Forelimb muscle (tissue), 1 donor: Measurements from ENCODE around the gene HOMEZ. TPM values are rescaled to one million over a fixed set of nuclear protein-coding genes. Genes with fewer than 3 reads are reported as not detected.

Source experiments
- DNase-seq: peaks from one replicate; pipeline ENCODE4 v3.0.0-alpha.2; 2013; ENCODE audit warnings: low read depth
- polyA plus RNA-seq: library from polyadenylated mRNA; unstranded; fragments of 120-200 nt; gene quantifications from one replicate; pipeline ENCODE4 v1.2.1, GENCODE V29; 2013; ENCODE audit not compliant: insufficient read length

Gene HOMEZ
- polyA plus RNA-seq, 1 donor: 11.1 TPM

DNA sequence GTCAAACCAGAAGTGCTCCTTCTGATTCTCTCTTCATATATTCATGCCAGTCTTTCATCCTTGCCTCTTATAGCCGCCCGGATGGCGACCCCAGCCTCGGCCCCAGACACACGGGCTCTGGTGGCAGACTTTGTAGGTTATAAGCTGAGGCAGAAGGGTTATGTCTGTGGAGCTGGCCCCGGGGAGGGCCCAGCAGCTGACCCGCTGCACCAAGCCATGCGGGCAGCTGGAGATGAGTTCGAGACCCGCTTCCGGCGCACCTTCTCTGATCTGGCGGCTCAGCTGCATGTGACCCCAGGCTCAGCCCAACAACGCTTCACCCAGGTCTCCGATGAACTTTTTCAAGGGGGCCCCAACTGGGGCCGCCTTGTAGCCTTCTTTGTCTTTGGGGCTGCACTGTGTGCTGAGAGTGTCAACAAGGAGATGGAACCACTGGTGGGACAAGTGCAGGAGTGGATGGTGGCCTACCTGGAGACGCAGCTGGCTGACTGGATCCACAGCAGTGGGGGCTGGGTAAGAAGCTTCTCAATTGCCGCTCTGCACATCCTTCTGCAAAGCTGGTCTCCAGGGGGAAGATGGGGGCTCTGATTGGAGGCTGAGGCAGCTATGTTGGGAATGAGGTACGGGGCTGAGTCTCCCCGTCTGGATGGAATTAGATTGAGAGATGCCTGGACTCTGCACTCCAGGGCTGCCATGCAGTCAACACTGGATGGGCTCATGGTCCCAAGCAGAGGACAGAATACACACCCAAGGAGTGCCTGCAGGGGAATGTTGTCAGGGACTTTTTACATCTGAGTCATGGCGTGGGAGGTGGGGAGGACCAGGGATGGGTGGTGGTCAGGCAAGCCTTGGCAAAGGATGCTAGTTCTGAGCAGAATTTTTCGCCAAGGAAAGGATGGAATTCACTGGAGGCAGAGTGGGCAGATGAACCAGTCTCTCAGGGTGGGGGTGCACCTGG is 22.0 kb upstream of the HOMEZ start:
- DNase-seq: no peak

DNA sequence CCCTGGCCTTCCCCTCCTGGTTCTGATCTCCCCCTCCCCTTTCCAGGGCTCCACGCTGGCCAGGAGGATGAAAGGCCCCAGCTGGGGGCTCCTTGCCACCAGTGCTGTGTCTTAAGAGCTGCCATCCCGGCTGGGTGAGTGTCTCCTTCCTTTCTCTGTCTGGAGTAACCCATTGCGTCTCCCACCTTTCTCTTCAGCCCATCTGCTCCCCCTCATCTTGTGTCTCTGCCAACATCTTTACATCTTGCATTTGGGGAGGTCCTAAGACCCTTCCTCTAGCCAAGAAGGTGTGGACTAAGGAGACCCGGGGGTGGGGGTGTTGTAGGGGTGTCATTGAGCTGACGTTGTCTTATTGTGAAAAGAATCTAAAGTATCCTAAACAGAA is 21.2 kb upstream of the HOMEZ start:
- DNase-seq: no peak

DNA sequence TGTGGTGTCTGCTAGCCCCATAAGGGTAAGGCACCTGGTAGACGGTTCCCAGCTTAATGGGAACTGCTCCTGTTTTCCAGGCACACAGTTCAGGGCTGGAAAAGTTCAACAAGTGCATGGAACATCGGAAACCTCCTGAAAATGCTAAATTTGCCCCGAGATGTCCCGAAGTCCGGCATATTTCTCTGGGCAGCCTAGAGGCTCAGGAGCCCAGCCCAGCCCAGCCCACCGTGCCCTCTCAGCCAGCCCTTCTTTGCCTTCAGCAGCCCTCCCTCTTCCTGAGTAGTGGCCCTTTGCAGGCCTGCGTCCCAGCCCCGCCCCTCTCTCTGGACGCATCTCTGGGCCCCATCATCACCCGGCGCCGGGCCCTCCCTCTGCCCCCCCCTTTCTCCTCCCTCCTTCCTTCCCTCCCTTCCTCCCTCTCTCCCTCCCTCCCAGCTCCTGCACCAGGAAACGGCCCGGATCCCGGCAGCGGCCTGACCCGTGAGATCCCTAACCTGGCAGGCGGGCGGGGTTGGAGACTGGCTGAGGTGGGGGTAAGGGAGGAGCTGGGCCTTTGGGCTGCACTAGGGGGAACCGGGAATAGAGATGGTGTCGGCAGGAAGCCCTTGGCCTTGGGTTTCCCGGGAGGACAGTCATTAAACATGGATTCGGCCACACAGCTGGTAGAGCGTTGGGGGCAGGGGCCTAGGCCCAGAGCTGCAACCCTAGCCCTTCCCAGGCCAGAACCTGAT is 20.6 kb upstream of the HOMEZ start, which contains the start of gene BCL2L2:
BCL2L2 (plus strand) TSS at position 422 of the 734 bp plus-strand sequence. CDS start 935 bp downstream, outside the sequence.
- no peak for DNase-seq

DNA sequence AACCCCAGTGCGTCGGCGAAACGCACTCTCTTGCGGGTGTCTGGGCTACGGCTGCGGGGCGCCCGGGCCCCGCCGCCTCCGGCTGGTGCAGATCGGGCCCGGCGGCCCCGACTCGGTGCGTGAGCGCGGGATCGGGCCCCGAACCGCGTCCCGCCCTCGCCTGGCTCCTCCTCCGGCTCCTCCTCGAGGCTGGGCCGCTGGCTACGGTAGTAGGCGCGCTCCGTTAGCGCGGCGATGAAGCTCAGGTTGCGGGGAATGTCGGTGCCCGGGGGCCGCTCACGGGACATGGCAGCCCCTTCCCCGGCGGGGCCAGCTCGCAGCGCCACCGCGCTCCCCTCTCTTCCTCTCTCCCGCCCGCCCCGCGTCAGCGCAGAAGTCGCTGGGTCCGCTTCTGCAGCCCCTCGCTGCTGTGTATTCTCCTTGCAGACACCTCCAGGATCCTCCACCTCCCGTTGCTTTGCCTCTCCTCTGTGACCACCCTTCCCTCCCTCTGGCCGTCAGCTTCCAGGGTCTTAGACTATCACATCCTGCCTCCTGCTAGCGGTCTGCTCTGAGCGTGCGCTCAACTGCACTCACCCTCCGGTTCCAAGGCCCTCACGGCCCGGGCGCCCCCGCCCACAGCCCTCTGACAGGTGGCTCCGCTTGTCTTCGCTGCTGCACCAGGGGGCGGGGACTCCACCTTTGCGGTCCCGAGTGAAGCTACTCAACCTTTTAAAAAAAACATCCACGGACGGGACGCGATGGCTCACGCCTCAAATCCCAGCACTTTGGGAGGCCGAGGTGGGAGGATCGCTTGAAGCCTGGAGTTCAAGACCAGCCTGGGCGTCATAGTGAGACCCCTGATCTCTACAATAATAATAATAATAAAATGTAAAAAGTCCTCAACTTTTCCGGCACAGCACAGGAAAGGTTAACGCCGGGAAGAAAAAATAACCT is 16.6 kb upstream of the HOMEZ start, which contains the start of gene PPP1R3E:
PPP1R3E (minus strand) TSS at position 570 of the 936 bp plus-strand sequence; CDS start at position 287, 283 bp downstream.
- no peak for DNase-seq

DNA sequence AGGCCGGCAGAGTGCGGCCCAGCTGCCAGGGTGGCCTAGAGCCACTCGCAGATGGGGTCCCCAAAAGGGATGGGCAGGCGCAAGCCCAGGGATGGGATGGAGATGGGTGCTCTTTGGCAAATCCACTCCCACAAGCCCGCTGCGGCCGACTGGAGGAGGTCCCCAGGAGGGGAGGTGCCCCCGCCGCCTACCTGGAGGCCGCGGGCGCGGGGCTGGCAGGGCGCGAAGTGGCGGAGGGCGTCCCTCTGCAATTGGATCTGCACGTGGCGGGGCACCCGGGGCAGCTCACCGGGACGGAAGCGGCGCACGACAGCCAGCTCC is 16.0 kb upstream of the HOMEZ start:
- no peak for DNase-seq

DNA sequence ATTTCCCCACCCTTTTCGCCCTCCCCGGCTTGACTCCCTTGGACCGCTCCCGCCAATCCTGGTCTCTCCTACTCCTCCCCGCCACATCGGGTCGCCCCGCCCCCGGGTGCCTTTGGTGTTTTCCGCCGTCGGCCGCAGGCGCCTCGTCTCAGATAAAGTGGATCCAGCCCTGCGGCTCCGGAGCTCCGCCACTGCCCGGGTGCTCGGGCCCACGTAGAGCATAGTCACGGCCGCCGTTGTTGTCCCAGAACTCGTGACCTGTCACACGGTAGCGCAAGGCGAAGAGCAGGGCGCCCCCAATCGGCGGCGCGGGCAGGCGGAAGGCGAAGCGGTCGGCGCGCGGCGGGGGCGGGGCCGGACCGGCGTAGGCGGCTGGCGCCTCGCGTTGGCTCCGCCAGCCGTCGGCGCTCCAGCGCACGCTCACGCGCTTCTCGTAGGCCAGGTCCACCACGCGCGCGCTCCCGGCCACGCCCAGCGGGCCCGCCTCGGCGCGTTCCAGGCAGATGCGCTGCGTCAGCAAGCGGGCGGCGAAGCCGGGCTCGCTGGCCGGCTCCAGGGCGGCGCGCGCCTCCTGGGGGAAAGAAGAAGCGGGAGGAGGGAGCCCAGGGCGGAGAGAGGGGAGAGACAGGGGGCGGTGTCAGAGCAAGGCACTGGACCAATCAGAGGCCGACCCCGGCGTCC is 15.5 kb upstream of the HOMEZ start:
- peak; percentile 96 for DNase-seq

DNA sequence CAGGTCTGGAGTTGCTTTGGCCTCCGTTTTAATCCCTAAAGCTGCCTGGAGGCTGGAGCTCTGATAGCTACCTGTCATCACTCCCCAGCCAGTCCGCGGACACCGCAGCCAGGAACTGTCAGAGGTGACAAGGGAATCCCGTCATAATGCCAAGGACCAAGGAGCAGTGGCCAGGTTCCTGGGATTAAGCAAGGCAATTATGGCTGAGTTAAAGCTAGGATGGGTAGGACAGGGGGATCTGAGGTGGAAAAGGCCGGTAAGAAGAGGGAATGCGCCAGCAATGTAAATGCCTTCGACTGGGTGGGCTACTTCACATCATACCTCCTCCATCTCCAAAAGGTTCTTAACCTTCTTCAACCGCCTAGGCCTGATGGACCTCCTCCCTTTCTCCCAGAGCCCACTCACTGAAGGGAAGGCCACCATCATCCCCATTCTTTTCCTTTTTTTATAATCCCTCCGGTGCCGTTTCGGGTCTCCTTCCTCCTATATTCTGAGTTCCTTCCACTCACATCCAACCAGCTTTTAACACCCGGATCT is 14.8 kb upstream of the HOMEZ start:
- DNase-seq: no peak

DNA sequence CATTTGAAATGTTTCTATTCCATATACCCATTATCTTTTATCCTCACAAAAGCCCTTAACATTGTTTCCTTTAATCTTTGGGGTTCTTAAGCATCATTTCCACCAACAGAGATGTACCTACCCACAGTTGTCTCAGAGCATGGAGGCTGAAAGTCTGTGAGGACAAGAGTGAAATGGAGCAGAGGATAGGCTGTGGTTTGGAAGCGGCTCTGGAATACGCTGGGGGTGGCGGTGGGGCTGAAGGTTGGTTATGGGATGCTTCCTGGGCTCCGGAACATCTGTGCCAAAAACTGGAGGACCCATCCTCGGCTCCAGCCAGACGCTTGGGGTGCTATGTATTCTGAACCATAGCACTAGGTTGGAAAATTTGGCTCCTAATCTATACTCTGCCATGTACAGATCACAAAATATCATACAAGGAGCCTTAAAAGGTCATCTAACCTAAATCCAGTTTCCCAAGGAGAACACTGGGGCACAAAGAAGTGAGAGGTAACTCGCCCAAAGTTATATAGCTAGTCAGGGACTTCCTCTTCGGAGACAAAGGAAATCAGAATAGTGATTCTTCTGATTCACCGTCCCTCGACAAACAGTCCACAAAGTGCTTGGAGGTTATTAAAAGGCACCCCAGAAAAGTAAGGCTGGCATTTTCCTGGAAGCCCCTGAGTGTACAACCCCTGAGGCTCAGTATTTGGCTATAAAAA is 14.2 kb upstream of the HOMEZ start:
- no peak for DNase-seq

DNA sequence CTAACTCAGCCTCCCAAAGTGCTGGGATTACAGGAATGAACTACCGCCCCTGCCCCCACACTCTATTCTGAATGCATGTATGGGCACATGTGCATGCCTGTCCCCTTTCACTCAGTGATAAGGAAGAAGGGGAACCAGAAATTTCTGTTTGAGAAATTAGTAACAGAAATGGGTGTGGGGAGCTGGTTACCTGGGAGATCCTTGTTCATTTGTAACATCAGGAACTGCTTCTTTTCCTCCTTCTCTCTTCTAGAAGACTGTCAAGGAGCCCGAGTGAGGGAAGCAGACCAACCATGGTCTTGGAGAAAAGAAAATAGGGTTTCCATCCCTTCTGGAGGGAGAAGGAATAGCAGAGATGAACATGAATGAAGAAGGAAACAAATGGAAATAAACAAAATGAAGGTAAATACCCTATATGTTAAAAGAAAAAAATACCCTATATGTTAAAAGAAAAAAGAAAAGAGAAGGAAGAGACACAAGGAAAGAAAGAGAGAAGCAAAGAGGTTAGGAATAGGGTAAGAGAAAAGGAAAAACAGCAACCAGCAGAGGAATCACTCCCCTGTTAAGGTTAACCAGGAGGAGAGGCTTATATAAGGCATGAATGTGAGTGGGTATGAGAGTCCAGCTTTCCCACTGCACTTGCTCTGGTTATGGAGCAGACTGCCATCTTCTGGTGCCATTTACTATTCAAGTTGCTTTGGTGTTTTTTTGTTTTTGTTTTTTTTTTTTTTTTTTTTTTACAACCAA is 13.5 kb upstream of the HOMEZ start:
- no peak for DNase-seq

DNA sequence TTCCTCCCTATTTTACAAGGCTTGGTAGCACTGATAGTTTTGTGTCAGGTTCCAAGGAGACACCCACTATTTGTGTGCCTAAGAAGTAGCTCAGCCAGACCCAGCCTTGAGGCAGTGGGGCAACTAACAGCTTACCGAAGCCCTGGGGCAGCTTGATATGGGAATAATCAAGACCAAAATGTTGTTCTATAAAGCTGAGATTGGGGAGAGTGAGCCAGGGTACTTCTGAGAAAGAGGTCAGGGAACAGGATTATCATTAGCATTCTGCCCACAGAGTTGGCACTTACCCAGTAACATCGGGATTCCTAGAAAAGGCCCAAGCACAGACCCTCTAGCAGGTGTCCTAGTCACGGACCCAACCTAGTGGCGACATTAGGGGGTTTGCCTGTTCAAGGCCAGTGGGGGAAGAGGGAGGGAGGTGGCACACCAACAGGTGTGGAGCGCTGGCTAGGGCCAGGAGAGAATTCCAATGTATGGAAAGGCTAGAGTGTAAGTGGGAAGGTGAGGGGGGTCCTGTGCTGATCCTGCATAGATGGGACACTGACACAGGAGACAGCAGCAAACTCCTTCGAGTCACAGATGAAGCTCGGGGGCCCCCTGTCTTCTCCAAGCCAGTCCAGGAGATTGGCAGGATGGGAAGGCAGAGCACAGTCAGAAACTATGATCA is 11.8 kb upstream of the HOMEZ start:
- no peak for DNase-seq

DNA sequence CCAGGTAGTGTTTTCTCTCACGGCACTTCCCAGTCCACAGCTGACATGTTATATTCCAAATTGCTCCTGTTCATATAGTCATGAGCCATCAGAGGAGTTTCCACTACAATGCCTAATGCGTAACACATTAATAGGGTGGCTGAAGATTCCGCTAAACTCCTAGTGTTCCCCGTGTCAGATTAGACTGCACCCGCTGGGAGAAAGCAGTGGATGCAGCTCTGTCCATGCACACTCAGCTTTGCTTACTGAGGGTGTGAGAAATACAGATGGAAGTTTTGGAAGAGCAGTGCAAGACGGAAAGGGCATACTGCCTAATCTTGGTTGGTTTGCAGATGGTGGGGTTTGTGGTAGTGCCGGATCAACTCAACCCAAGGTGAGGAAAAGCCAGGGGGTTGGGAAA is 11.2 kb upstream of the HOMEZ start:
- DNase-seq: no peak

DNA sequence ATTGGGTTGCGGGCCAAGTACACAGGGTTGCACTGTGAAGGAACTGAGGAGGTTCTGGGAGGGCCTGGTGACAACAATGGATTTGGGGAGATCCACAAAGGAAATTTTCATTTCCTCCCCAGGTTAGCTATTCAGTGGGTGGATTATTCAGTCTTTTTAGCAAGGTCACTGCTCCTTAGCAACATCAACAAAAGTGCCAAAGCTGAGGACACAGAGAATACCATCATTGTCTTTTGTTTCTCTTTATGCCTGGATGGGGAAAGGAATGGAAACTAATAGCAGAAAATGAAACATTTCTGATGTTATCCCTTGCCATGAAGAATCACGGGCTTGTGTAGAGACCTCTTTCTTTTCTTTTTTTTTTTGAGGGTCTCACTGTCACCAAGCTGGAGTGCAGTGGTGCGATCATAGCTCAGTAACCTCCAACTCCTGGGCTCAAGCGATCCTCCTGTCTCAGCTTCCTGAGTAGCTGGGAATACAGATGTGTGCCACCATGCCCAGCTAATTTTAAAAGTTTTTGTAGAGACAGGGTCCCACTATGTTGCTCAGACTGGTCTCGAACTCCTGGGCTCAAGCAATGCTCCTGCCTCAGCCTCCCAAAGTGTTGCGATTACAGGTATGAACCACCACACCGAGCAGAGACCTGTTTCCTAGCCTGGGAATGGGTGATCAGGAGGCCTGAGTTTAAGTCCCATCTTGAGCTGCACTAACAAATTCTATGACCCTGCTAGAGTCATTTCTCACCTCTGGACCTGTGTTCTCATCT is 10.3 kb upstream of the HOMEZ start:
- DNase-seq: no peak

DNA sequence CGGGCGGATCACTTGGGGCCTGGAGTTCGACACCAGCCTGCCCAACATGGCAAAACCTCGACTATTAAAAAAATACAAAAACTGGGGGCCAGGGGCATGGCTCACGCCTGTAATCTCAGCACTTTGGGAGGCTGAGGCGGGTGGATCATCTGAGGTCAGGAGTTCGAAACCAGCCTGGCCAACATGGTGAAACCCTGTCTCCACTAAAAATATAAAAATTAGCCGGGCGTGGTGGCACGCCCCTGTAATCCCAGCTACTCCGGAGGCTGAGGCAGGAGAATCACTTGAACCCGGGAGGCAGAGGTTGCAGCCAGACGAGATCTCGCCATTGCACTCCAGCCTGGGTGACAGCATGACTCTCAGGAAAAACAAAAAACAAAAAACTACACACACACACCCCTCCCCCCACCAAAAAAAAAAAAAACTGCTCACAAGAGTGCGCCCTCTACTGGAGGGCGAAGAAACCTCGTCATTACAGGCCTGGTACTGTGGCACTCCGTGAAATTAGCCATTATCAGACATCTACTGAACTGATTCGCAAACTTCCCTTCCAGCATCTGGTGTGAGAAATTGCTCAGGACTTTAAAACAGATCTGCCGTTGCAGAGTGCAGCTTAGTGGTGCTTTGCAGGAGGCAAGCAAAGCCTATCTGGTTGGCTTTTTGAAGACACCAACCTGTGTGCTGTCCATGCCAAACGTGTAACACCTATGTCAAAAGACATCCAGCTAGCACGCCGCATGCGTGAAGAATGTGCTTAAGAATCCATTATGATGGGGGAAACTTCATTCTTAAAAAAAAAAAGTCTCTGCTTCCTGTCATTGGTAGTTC is 9.0 kb upstream of the HOMEZ start:
- no peak for DNase-seq

DNA sequence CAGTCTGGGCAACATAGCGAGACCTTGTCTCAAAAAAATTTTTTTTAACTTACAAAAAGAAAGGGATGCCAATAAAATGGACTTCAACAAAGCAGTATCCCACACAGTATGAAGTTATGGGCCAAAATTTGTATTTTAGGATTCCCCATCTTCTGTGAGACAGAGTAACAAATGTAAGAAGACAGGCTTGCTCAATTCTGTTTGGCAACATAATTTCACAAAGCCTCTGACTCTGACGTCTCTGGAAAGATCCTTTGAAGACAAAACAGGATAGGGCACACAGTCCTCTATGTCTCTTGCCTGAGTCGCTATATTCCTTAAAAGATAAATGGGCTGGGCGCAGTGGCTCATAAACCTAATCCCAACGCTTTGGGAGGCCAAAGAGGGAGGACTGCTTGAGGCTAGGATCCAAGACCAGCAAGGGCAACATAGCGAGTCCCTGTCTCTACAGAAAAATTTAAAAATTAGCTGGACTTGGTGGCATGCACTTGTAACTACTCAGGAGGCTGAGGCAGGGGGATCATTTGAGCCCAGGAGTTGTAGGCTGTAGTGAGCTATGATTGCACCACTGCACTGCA is 1.1 kb upstream of the HOMEZ start:
- DNase-seq: no peak

DNA sequence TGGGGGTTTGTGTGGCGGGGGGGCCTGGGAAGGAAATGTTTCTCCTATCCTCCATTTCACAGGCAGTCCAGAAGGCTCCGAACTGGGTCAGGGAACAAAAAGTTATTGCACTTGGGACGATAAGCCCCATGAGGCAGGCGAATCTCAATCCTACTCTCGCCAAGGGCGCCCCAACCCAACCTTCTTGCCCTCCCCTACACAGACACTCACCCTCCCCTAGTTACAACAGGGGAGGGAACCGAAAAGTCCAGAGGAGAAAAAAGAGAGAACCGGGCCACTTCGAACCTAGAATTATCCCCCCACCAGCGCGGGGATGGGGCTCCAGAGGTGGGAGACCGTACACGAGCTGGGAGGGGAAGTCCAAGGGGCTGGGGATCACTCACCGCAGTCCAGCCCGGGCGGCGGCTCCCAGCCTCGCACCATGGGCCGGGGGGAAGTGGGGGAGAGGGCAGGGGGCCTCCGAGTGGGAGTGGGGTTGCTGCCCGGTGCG is 357 bp downstream of the HOMEZ start:
- no peak for DNase-seq

DNA sequence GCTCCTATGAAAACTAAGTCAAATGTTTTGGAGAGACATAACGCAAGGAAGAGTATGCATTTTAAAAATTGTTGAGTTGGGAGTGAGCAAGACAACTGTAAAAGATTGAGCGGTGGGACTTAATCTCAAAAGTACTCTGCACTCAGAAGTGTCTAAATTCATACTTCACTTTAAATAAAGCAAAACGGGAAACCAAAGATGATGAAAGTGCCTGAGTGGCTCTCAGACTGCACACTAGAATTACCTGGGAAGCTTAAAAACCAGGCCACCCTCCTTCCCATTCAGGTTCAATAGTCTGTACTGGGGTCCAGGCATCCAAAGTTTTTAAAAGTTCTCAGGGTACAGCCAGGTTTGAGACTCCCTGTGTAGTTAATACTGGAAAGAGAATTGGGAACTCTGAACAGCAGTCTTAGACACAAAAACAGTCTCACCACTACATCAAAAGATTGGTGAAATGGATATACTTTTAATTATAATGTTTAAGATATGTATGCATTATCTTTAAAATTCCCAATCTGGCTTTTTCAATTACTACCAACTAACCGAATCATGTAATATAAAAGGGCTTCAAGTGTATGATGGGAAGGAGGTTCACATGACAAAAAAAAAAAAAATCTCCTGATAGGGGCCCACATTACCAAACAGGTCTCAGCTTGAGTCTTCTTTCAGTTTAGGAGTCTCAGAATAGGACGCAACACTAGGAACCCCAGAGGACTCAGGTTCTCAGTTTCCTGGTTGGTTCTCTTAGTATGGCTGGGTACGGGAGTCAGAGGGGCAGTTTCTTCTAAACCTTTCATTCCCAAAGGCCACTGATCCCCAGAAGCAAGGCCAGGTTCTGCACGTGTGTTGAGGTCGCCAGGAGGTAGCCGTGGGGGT is 1.0 kb downstream of the HOMEZ start:
- no peak for DNase-seq
